ENCODE results near the gene HSPG2.
"Not testable (repeated sequence)": the region's sequence is repeated elsewhere in the genome, so short reads cannot be mapped to it uniquely, and the experiment has no call there.

Gene HSPG2

GRCh38 chr1:21910558-21911204 is 26.4 kb downstream of the HSPG2 start:
- no peak overlapping the region for H3K27ac ChIP-seq
- TF ChIP-seq ZFX (IDR thresholded peaks at IDR 0.05; ENCODE audit: borderline replicate concordance) (no peak), CTCF (IDR thresholded peaks at IDR 0.05) (no peak)

GRCh38 chr1:21909787-21910503 is 27.2 kb downstream of the HSPG2 start:
- no peak overlapping the region for H3K27ac ChIP-seq
- TF ChIP-seq CTCF (IDR thresholded peaks at IDR 0.05), result no peak
- no peak for TF ChIP-seq ZFX (IDR thresholded peaks at IDR 0.05; ENCODE audit: borderline replicate concordance)

- TF ChIP-seq ZFX (IDR thresholded peaks at IDR 0.05; ENCODE audit: borderline replicate concordance), result no peak
- TF ChIP-seq CTCF (IDR thresholded peaks at IDR 0.05), result no peak
Measured at GRCh38 chr1:21909286-21909759, 27.8 kb downstream of the HSPG2 start.

GRCh38 chr1:21907737-21908534 is 29.2 kb downstream of the HSPG2 start:
- H3K27ac ChIP-seq, result not testable (repeated sequence)

More at GRCh38 chr1:21909286-21909759, 27.8 kb downstream of the HSPG2 start:
- H3K27ac ChIP-seq, result no peak overlapping the region

- H3K27ac ChIP-seq, result no peak overlapping the region
- TF ChIP-seq CTCF (IDR thresholded peaks at IDR 0.05), result no peak
- no peak for TF ChIP-seq ZFX (IDR thresholded peaks at IDR 0.05; ENCODE audit: borderline replicate concordance)
Measured at GRCh38 chr1:21907079-21907418, 30.1 kb downstream of the HSPG2 start.

GRCh38 chr1:21906173-21907078 is 30.7 kb downstream of the HSPG2 start:
- TF ChIP-seq ZFX (IDR thresholded peaks at IDR 0.05; ENCODE audit: borderline replicate concordance), result no peak
- TF ChIP-seq CTCF (IDR thresholded peaks at IDR 0.05), result no peak
- H3K27ac ChIP-seq, result no peak overlapping the region

All from 22Rv1 (cell line).